Muscle of leg (tissue), 11 donors: ENCODE results near the gene FUNDC2. TPM values are rescaled to one million over a fixed set of nuclear protein-coding genes. Genes with fewer than 3 reads are reported as not detected.

Experiments
- DNase-seq: peaks from one replicate; pipeline ENCODE4 v3.0.0; 2013
- H3K27ac ChIP-seq: one replicate; pipeline ENCODE4 v1.5.1; 2013; ENCODE audit warnings: mild to moderate bottlenecking, low read length, control low read depth
- H3K27me3 ChIP-seq: one replicate; pipeline ENCODE4 v1.6.1; 2013; ENCODE audit warnings: low read length; ENCODE audit not compliant: control insufficient read depth, insufficient read depth
- H3K36me3 ChIP-seq: one replicate; pipeline ENCODE4 v1.6.1; 2013; ENCODE audit warnings: low read length; ENCODE audit not compliant: control insufficient read depth, insufficient read depth
- H3K4me1 ChIP-seq: one replicate; pipeline ENCODE4 v1.6.1; 2013; ENCODE audit warnings: low read length; ENCODE audit not compliant: control insufficient read depth, insufficient read depth
- H3K4me3 ChIP-seq: one replicate; pipeline ENCODE4 v1.5.1; 2013; ENCODE audit warnings: low read length, control low read depth
- H3K9me3 ChIP-seq: replicated peaks from 2 replicates; pipeline ENCODE4 v1.6.1; 2013; ENCODE audit warnings: low read depth, low read length; ENCODE audit not compliant: control insufficient read depth
- WGBS: methylation state at CpG from one replicate; pipeline ENCODE4 v1.1.5; 2013; ENCODE audit warnings: missing lambda C conversion rate; ENCODE audit not compliant: insufficient coverage; 5-methylcytosine and 5-hydroxymethylcytosine counted together
- polyA plus RNA-seq, 8 donors: library from polyadenylated mRNA; unstranded; fragments of 120-200 nt; gene quantifications; one replicate each; pipeline versions ENCODE4 v1.2.1 to v1.2.3, GENCODE V29; 2013; ENCODE audit warnings: inconsistent platforms in 1 of 8, low replicate concordance in 1 of 8; ENCODE audit not compliant: insufficient read length in 8 of 8, insufficient read depth in 1 of 8
- total RNA-seq: library from RNA; stranded (reverse); fragments of 120-200 nt; gene quantifications from one replicate; pipeline ENCODE4 v1.2.4, GENCODE V29; 2013

The FUNDC2 gene
- total and polyA plus RNA-seq, 9 donors = 131 to 175 (median 140) TPM

DNA sequence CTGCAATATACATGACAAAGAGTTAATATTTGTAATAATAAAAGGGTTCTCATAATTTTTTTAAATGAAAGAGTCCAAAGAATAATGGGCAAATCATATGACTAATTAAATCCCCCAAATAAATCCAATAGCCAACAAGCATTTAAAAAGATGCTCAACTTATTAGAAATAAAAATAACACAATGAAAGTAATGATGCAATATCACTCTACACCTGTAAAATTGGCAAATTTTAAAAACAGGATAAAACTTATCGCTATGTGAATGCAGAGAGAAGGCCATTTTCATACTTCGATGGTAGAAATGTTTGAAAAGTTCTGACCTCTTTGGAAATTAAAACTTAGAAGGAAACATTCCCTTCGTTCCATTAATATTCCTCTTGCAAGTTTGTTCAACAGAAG lies 6.1 kb upstream of the FUNDC2 start:
- Histone ChIP-seq H3K9me3 (no peaks in the 10 kb centered on the region), H3K4me1 (no peaks in the 10 kb centered on the region), H3K4me3 (no peak overlapping the region), H3K36me3 (no peaks in the 10 kb centered on the region), H3K27ac (no peak overlapping the region), H3K27me3 (no peaks in the 10 kb centered on the region)
- DNase-seq = no peak
- no CpG with 5 or more reads among the region's 3 CpGs for WGBS

- no peaks in the 10 kb centered on the region for H3K4me1 ChIP-seq
- no peaks in the 10 kb centered on the region for H3K9me3 ChIP-seq
- H3K4me3 ChIP-seq = no peak within 1 kb of the TSS
- no CpG with 5 or more reads among the region's 1 CpG for WGBS
- H3K27me3 ChIP-seq = no peaks in the 10 kb centered on the region
- H3K27ac ChIP-seq = no peak within 1 kb of the TSS
- H3K36me3 ChIP-seq = no peaks in the 10 kb centered on the region
- DNase-seq = no peak
Observed at GRCh38 chrX:155022585-155022984, 4.1 kb upstream of the FUNDC2 start, which contains the start of gene F8. Gene F8, minus strand, starts transcription at chrX:155022723. Its CDS starts 171 bp downstream, at chrX:155022552.

- no peak for DNase-seq
- H3K27ac ChIP-seq = no peak overlapping the region
- H3K4me1 ChIP-seq = peaks cover 3% of the 10 kb centered on the region
- H3K4me3 ChIP-seq = no peak overlapping the region
- 94% methylated on average over 4 of the region's 6 CpGs for WGBS
- H3K9me3 ChIP-seq = no peaks in the 10 kb centered on the region
- no peaks in the 10 kb centered on the region for H3K27me3 ChIP-seq
- H3K36me3 ChIP-seq = no peaks in the 10 kb centered on the region
Observed at GRCh38 chrX:155023907-155024833, 2.5 kb upstream of the FUNDC2 start.

DNA sequence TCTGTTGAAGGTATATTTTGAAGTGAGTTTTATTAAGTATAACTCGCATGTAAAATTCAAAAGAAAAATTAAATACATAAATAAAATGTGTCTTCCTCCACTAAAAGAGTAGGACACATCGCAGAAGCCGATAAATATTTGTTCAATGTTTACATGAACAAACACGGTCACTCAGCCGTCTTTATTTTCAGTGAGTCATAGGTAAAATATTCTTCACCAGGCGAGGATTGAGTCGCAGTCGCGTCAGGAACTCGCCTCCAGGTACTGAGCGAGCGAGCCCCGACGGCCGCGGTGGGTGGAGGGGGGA lies 271 bp upstream of the FUNDC2 start:
- WGBS = 39% methylated on average over 13 of the region's 16 CpGs
- Histone ChIP-seq H3K4me1 (peaks cover 3% of the 10 kb centered on the region), H3K36me3 (no peaks in the 10 kb centered on the region), H3K4me3 (peak overlapping the region; percentile 69), H3K27me3 (no peaks in the 10 kb centered on the region), H3K27ac (peak overlapping the region; percentile 99), H3K9me3 (no peaks in the 10 kb centered on the region)
- no peak for DNase-seq

GRCh38 chrX:155027509-155028066 lies 944 bp downstream of the FUNDC2 start:
- Histone ChIP-seq H3K9me3 (no peaks in the 10 kb centered on the region), H3K27ac (peak overlapping the region; percentile 99), H3K4me3 (peak overlapping the region; percentile 69), H3K36me3 (no peaks in the 10 kb centered on the region), H3K27me3 (no peaks in the 10 kb centered on the region), H3K4me1 (peaks cover 3% of the 10 kb centered on the region)
- DNase-seq = peak; percentile 89
- 11% methylated on average over 3 of the region's 14 CpGs for WGBS

DNA sequence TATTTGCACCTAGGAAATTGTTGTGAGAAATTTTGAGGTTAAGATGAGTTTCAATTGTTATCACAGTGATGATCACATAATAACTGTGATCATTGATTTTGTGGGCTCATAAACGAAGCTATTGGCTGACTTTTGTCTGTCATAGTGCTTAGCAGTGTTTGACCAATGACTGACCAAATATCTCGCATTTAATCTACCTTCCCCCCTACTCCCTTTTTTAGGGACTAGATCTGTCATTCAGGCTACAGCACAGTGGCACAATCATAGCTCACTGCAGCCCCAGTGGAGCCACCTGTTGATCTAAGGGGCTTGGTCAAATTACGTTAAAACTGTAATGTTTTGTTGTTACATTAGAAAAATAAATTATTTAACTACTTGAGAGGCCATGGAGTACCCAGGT lies 1.5 kb downstream of the FUNDC2 start:
- no peaks in the 10 kb centered on the region for H3K27me3 ChIP-seq
- H3K36me3 ChIP-seq = no peaks in the 10 kb centered on the region
- peak overlapping the region; percentile 69 for H3K4me3 ChIP-seq
- H3K4me1 ChIP-seq = peaks cover 3% of the 10 kb centered on the region
- no peak for DNase-seq
- 57% methylated on average over 1 of the region's 3 CpGs for WGBS
- no peaks in the 10 kb centered on the region for H3K9me3 ChIP-seq
- H3K27ac ChIP-seq = peak overlapping the region; percentile 99

DNA sequence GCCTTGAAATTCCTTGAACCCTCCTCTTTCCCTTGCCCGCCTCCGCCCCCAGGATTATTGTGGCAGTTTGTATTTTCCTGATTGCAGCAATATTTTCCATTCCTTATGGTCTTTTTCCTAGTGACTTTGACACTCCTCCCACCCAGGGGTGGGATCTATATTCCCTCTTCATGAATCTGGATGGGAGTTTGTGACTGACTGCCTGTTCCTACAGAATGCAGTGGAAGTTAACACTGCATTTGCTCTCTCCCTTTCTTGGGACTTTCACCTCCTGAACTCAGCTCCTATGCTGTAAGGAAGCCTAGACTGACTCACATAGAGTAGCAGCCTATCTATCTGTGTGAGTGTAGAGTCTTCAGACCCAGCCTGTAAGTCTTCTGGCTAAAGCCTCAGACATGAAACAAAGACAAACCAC lies 2.2 kb downstream of the FUNDC2 start:
- H3K36me3 ChIP-seq = no peaks in the 10 kb centered on the region
- no peaks in the 10 kb centered on the region for H3K9me3 ChIP-seq
- H3K4me3 ChIP-seq = no peak overlapping the region
- H3K27me3 ChIP-seq = no peaks in the 10 kb centered on the region
- H3K4me1 ChIP-seq = peaks cover 3% of the 10 kb centered on the region
- DNase-seq = peak; percentile 40
- peak overlapping the region; percentile 25 for H3K27ac ChIP-seq
- WGBS = no CpG with 5 or more reads among the region's 2 CpGs

DNA sequence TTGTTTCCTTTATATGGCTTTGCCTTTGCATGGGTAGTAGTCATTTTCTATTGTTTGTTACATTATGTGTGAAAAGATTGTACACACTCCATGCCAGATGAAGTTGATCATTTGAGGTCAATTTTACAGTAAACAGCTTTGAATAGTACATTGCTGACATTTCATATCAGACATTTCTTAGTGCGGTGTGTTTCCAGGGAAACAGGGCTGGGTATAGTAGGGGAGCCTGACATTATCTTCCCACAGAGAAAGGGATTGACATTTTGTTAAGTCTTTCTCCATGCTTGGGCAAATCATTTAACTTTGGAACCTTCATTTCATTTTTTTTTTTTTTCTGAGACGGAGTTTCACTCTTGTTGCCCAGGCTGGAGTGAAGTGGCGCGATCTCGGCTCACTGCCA lies 5.0 kb downstream of the FUNDC2 start:
- H3K36me3 ChIP-seq = no peaks in the 10 kb centered on the region
- DNase-seq = no peak
- peaks cover 3% of the 10 kb centered on the region for H3K4me1 ChIP-seq
- no peak overlapping the region for H3K27ac ChIP-seq
- H3K9me3 ChIP-seq = peaks cover 3% of the 10 kb centered on the region
- H3K27me3 ChIP-seq = no peaks in the 10 kb centered on the region
- H3K4me3 ChIP-seq = no peak overlapping the region
- WGBS = no CpG with 5 or more reads among the region's 5 CpGs

- WGBS = no CpG with 5 or more reads among the region's 4 CpGs
- Histone ChIP-seq H3K27me3 (no peaks in the 10 kb centered on the region), H3K4me1 (no peaks in the 10 kb centered on the region), H3K4me3 (no peak overlapping the region), H3K27ac (no peak overlapping the region), H3K36me3 (no peaks in the 10 kb centered on the region), H3K9me3 (peaks cover 5% of the 10 kb centered on the region)
- DNase-seq = no peak
Observed at GRCh38 chrX:155035688-155036087, 9.0 kb downstream of the FUNDC2 start.

GRCh38 chrX:155046129-155046810 lies 19.6 kb downstream of the FUNDC2 start:
- DNase-seq = no peak
- Histone ChIP-seq H3K4me1 (no peaks in the 10 kb centered on the region), H3K27me3 (no peaks in the 10 kb centered on the region), H3K4me3 (no peak overlapping the region), H3K27ac (no peak overlapping the region), H3K9me3 (no peaks in the 10 kb centered on the region), H3K36me3 (peaks cover 16% of the 10 kb centered on the region)
- 39% methylated on average over 4 of the region's 6 CpGs for WGBS
